Natural killer cell treated with Interleukin-12 subunit alpha and Interleukin-12 subunit beta and Interleukin-15 and Interleukin-18, amount 100 ng/mL, for 72 hours (primary cell): Measurements from ENCODE around the gene SZT2. TPM values are rescaled to one million over a fixed set of nuclear protein-coding genes. Genes with fewer than 3 reads are reported as not detected.
A peak's percentile ranks its signal among the peaks of the same experiment; 100 is the strongest.
"Not testable (repeated sequence)": the region's sequence is repeated elsewhere in the genome, so short reads cannot be mapped to it uniquely, and the experiment has no call there.

Source experiments
- ATAC-seq, 2 donors: fragments of 150-1000 bp; cut with Tn5 transposase in 1 of 2; sonication (Bioruptor Pico), chemical (Tn5 transposase) in 1 of 2; 2 replicates each; pipeline ENCODE4 v1.10.0; 2021
- DNase-seq: peaks from one replicate; pipeline ENCODE4 v3.0.0; 2022; ENCODE audit warnings: low spot score
- H3K27ac Mint-ChIP-seq, 2 donors: 1 replicate in 1 of 2; 2 replicates in 1 of 2; pipeline ENCODE4 v1.8.0; 2022; ENCODE audit warnings: mixed read lengths in 2 of 2, mild to moderate bottlenecking in 1 of 2, moderate library complexity in 1 of 2
- H3K27me3 Mint-ChIP-seq, 2 donors: 1 replicate in 1 of 2; 2 replicates in 1 of 2; pipeline ENCODE4 v1.8.0; 2022; ENCODE audit warnings: mixed read lengths in 2 of 2
- H3K36me3 Mint-ChIP-seq: one replicate; pipeline ENCODE4 v1.8.0; 2022; ENCODE audit warnings: mixed read lengths
- H3K4me1 Mint-ChIP-seq, 2 donors: 1 replicate in 1 of 2; 2 replicates in 1 of 2; pipeline ENCODE4 v1.8.0; 2022; ENCODE audit warnings: low read depth in 2 of 2, mixed read lengths in 2 of 2, mild to moderate bottlenecking in 1 of 2
- H3K4me3 Mint-ChIP-seq: one replicate; pipeline ENCODE4 v1.8.0; 2022; ENCODE audit warnings: mixed read lengths
- H3K9me3 Mint-ChIP-seq: 2 replicates; pipeline ENCODE4 v1.8.0; 2022; ENCODE audit warnings: mixed read lengths
- total RNA-seq, 2 donors: library from RNA; stranded (reverse); gene quantifications; one replicate each; pipeline ENCODE4 v1.2.3, GENCODE V29; 2022

The SZT2 gene
- total RNA-seq, 2 donors from 2014 or later, result 73.3 to 119 TPM

DNA sequence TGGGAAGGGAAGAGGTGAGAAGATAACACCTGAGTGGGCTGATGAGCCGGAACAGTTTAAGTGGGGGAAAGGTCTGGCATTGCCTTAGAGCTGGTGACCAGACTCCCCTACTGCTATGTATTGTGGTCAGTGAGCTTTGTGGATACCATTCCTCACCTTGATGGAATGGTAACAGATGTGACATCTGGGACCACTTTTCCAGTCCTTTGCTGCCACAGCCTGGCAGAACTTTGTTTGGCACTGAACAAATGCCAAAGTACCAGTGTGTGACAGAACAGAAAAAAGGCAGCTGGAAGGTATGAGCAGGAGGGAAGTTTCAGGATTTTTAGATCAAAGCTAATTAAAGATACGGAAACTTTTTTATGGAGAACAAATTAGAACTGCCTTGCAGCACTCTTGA is 6.2 kb upstream of the SZT2 start:
- Mint-ChIP-seq H3K4me3 (no peak overlapping the region), H3K36me3 (peaks cover 30% of the 10 kb centered on the region), H3K27ac (no peak overlapping the region), H3K27me3 (no peaks in the 10 kb centered on the region), H3K4me1 (peaks cover 15 to 17% of the 10 kb centered on the region in 2 donors), H3K9me3 (no peaks in the 10 kb centered on the region)
- DNase-seq (no peak), ATAC-seq (no peak)

DNA sequence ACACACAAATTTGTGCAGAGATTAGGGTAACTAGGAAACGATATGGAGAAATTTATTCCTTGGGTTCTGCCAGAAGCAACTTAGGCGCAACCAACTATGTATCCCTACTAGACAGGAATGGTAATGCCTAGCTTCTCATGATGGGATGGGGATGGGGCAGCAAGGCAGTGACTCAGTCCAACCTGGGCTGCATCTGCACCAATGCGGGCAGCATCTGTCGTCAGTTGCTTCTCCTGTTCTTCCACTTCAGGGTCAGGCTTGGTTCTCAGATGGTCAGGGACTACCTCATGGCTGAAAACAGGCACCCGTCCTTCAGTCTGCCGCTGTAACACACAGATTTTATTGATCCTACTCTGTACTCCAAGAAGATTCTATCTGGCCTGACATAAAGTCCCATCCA is 3.0 kb upstream of the SZT2 start:
- Mint-ChIP-seq H3K9me3 (no peaks in the 10 kb centered on the region), H3K4me3 (no peak overlapping the region), H3K4me1 (peaks cover 31 to 35% of the 10 kb centered on the region in 2 donors), H3K27ac (no peak overlapping the region), H3K27me3 (no peaks in the 10 kb centered on the region), H3K36me3 (peaks cover 31% of the 10 kb centered on the region)
- ATAC-seq (no peak), DNase-seq (no peak)

DNA sequence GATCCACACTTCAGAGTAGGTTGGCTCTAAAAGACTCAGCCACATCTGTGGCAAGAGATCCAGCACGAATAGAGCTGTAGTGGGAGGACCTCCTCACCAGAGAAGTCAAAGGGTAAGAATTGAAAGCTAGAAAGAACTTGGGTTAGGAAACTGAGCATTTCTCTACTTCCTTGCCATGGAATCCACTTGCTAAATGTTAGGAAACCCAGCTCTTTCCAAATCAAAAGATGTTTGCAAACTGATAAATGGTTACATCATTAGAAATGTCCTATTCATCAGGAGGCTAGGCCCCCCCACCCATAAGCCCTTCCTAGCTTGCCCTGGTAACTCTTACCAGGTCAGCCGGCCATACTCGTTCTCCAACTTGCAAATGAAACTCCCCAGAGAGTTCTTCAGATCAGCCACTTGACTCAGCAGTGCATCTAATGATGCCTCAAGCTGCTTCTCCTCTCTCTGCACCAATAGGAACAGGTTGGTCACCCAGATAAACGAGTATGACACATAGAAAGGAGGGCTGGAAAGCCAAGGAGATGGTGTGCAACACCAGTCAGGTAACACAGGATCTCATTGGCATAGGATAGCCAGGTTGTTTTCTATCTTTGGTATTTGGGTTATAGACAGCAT is 1.6 kb upstream of the SZT2 start:
- Mint-ChIP-seq H3K27me3 (no peaks in the 10 kb centered on the region), H3K4me1 (peaks cover 36 to 41% of the 10 kb centered on the region in 2 donors), H3K9me3 (no peaks in the 10 kb centered on the region), H3K4me3 (peak overlapping the region; percentile 99), H3K36me3 (peaks cover 28% of the 10 kb centered on the region), H3K27ac (peak overlapping the region; percentile 92 to 99)
- ATAC-seq, result no peak
- DNase-seq, result no peak

DNA sequence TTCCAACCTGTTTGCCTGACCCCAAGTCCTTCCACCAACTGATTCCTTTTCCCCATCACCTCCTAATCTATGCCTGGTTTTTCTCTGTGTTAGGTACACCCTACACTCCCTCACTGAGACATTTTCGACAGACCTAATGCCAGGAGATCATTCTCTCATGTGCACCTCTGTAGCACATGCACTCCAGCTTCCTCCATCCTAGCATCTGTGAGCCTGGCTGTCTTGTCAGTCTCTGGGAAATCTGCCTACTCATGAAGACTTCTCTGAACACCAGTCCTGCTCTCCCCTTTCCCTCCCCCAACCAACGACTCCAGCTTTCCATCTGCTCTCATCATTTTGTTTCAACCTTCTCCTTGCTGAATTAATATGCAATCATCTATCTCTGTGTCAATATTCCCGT is 1.1 kb upstream of the SZT2 start:
- Mint-ChIP-seq H3K27me3 (no peaks in the 10 kb centered on the region), H3K4me3 (peak overlapping the region; percentile 99), H3K27ac (peak overlapping the region; percentile 92 to 99), H3K4me1 (peaks cover 40 to 41% of the 10 kb centered on the region in 2 donors), H3K36me3 (peaks cover 22% of the 10 kb centered on the region), H3K9me3 (no peaks in the 10 kb centered on the region)
- no peak for DNase-seq
- ATAC-seq, result no peak

GRCh38 chr1:43392702-43393101 is 3.0 kb downstream of the SZT2 start:
- Mint-ChIP-seq H3K4me1 (peaks cover 37 to 44% of the 10 kb centered on the region in 2 donors), H3K27me3 (no peaks in the 10 kb centered on the region), H3K4me3 (no peak overlapping the region), H3K27ac (no peak overlapping the region), H3K36me3 (peaks cover 13% of the 10 kb centered on the region), H3K9me3 (no peaks in the 10 kb centered on the region)
- ATAC-seq (no peak), DNase-seq (no peak)

- no peak overlapping the region for H3K27ac Mint-ChIP-seq
- ATAC-seq (no peak), DNase-seq (no peak)
- H3K4me1 Mint-ChIP-seq, result peaks cover 13 to 30% of the 10 kb centered on the region in 2 donors
- H3K27me3 Mint-ChIP-seq, result no peaks in the 10 kb centered on the region
- peaks cover 7% of the 10 kb centered on the region for H3K36me3 Mint-ChIP-seq
- H3K9me3 Mint-ChIP-seq, result no peaks in the 10 kb centered on the region
- no peak overlapping the region for H3K4me3 Mint-ChIP-seq
These were observed 5.8 kb downstream of the SZT2 start for GRCh38 chr1:43395523-43395922.

DNA sequence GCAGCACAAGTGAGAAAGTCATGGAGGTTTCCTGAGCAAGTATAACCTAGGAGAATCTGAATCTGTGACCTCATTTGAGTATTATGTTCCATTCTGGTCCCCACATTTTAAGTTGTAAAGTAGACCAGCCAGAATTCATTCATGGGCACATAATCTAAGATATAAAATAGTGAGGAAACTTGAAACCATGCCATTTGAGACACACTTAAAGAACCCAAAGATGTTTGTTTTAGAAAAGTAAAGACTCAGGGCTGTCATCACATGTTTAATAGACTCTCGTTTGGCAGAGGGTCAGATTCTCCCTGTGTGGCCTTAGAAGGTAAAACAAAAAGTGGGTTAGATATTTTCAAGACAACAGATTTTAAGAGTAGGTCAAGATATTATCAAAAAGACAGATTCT is 6.4 kb downstream of the SZT2 start:
- Mint-ChIP-seq H3K4me3 (no peak overlapping the region), H3K9me3 (no peaks in the 10 kb centered on the region), H3K27me3 (no peaks in the 10 kb centered on the region), H3K4me1 (peaks cover 9 to 26% of the 10 kb centered on the region in 2 donors), H3K36me3 (peaks cover 7% of the 10 kb centered on the region), H3K27ac (no peak overlapping the region)
- no peak for DNase-seq
- no peak for ATAC-seq

- Mint-ChIP-seq H3K9me3 (no peaks in the 10 kb centered on the region), H3K27me3 (no peaks in the 10 kb centered on the region), H3K4me3 (no peak overlapping the region), H3K4me1 (peaks cover 9 to 27% of the 10 kb centered on the region in 2 donors), H3K27ac (no peak overlapping the region), H3K36me3 (peaks cover 7% of the 10 kb centered on the region)
- ATAC-seq (no peak), DNase-seq (no peak)
These were observed 8.5 kb downstream of the SZT2 start for GRCh38 chr1:43398227-43398626.

- peaks cover 13% of the 10 kb centered on the region for H3K36me3 Mint-ChIP-seq
These were observed 10.7 kb downstream of the SZT2 start for GRCh38 chr1:43400441-43400840.

DNA sequence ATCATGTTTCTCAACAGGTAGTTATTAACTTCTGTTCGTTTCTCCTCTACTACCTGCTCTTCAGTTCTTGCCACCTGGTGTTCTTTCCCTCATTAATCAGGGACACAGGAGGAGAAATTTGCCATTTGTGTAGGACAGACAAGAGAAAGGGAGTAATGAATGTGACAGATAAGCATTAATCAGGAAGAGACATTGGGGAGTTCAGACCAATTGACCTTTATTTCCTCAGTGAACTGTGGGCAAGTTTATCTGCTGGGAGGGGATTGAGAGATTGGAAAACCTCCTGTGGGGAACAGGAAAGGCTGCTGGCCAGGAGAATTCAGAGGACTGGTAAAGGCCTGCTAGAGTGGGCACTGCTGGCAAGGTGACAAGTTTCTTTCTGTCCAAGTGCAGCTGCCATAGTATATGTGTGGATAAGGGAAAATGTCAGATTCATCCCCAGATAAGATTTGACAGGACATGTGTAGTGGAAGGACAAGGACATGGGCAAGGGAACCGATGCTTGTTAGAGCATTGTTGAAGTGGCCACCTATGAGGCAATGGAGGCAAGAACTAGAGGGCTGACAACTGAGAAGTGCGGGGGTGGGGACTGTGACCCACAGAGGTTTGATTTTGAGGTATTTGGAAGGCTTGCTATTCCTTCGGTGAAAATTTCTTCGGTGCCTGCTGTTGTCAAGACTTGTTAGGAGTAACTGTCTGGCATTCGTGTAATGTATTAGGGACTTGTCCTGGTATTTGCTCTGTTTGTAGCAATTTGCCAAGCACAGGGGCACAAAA is 12.6 kb downstream of the SZT2 start:
- Mint-ChIP-seq H3K4me3 (no peak overlapping the region), H3K27ac (peak overlapping the region in 1 of 2 donors; percentile 9), H3K27me3 (no peaks in the 10 kb centered on the region), H3K36me3 (peaks cover 18% of the 10 kb centered on the region), H3K9me3 (no peaks in the 10 kb centered on the region), H3K4me1 (peaks cover 7 to 21% of the 10 kb centered on the region in 2 donors)
- no peak for DNase-seq
- no peak for ATAC-seq

More at GRCh38 chr1:43400441-43400840, 10.7 kb downstream of the SZT2 start:
- not testable (repeated sequence) for DNase-seq, H3K27me3 Mint-ChIP-seq, ATAC-seq, H3K4me3 Mint-ChIP-seq, H3K27ac Mint-ChIP-seq, H3K9me3 Mint-ChIP-seq
- H3K4me1 Mint-ChIP-seq, result peaks cover 7 to 25% of the 10 kb centered on the region in 2 donors

DNA sequence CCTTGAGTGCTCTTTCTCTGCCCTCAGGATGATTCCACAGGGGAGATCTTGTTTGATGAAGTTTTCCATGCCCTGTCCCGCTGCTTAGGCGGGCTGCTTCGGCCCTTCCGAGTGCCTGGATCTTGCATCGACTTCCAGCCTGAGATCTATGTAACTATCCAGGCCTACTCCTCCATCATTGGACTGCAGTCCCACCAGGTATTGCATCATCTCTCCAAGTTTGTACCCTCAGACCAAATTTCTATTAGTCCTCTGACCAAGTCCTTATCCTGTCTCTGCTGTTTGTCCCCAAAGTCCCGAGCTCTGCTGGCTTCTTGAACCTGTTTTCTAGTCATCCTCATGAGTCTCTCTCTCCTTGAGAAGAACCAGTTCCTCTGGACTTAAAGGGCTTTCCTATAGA is 14.7 kb downstream of the SZT2 start:
- ATAC-seq, result no peak
- no peak for DNase-seq
- Mint-ChIP-seq H3K4me3 (no peak overlapping the region), H3K27ac (no peak overlapping the region), H3K9me3 (no peaks in the 10 kb centered on the region), H3K4me1 (peaks cover 7 to 14% of the 10 kb centered on the region in 2 donors), H3K27me3 (no peaks in the 10 kb centered on the region), H3K36me3 (peaks cover 26% of the 10 kb centered on the region)

DNA sequence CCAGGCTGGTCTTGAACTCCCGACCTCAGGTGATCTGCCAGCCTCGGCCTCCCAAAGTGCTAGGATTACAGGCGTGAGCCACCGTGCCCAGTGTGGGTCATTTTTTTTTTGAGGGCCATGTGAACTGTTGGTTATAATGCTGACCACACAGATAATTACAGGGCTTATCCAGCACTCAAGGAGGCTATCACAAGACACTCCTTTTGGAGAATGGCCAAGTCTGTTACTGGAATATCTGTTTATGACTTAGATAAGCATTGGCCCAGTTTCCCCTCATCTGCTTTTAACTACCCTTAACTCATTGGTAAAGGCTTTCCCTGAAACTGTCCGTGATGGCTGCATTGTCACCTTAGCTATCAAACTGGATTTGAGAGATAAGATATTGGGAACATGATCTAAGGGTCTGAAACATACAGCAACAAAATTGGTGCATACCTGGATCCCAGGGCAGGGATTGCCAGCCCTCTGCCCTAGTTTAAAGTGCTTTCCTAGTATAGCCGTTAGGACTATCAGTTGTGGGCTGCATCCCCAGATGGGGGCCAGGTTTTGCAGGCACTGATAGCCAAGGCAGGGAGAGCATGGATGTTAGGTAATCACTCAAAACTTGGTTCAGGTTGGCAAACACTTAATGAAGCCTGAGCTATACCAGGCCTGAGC is 15.6 kb downstream of the SZT2 start:
- Mint-ChIP-seq H3K4me1 (peaks cover 7 to 12% of the 10 kb centered on the region in 2 donors), H3K36me3 (peaks cover 31% of the 10 kb centered on the region), H3K27me3 (no peaks in the 10 kb centered on the region), H3K4me3 (no peak overlapping the region), H3K27ac (no peak overlapping the region), H3K9me3 (no peaks in the 10 kb centered on the region)
- DNase-seq (no peak), ATAC-seq (no peak)

DNA sequence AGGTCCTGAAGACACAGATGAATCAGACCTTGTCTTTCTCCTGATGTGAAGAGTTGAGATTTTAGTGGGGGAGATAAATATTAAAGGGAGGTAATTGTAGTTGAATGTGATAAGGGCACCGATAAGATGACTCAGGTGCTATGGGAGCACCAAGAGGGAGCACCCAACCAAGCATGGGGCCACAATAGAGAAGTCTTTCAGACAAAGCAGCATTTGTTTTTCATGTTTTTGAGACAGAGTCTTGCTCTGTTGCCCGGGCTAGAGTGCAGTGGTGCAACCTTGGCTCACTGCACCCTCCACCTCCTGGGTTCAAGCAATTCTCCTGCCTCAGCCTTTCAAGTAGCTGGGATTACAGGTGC is 16.2 kb downstream of the SZT2 start:
- Mint-ChIP-seq H3K4me1 (peaks cover 7 to 11% of the 10 kb centered on the region in 2 donors), H3K36me3 (peaks cover 31% of the 10 kb centered on the region), H3K4me3 (no peak overlapping the region), H3K9me3 (no peaks in the 10 kb centered on the region), H3K27me3 (no peaks in the 10 kb centered on the region), H3K27ac (no peak overlapping the region)
- no peak for ATAC-seq
- no peak for DNase-seq

GRCh38 chr1:43410571-43410970 is 20.9 kb downstream of the SZT2 start:
- H3K4me3 Mint-ChIP-seq, result no peak overlapping the region
- H3K36me3 Mint-ChIP-seq, result peaks cover 29% of the 10 kb centered on the region
- DNase-seq (no peak), ATAC-seq (no peak)
- H3K9me3 Mint-ChIP-seq, result no peaks in the 10 kb centered on the region
- no peak overlapping the region for H3K27ac Mint-ChIP-seq
- H3K4me1 Mint-ChIP-seq, result peaks cover 4 to 9% of the 10 kb centered on the region in 2 donors
- no peaks in the 10 kb centered on the region for H3K27me3 Mint-ChIP-seq
